ENCODE results near the gene SLAMF6. TPM values are rescaled to one million over a fixed set of nuclear protein-coding genes. Genes with fewer than 3 reads are reported as not detected.

SLAMF6 gene
- total and polyA plus RNA-seq, 10 of the 15 experiments (the other 5 are each of a cell fraction or from before 2014, with no cell fraction given), result 20.5 to 89.6 (median 36.5) TPM

DNA sequence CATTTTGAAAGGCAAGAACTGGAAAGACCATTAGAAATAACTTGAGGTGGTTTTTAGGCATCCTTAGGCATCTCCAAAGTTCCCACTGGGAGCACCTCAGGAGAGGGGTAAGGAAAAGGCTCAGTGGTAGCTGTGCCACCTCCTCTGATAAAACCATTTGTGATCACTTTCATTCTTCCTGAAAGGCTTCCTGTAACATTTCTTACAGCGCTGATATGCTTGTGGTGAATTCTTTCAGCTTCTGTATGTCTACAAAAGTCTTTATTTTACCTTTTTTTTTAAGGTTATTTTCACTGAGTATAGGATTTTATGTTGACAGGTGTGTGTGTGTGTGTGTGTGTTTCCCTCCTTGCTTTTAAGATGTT is 67.9 kb downstream of the SLAMF6 start:
- H4K20me1 ChIP-seq (ENCODE audit: control insufficient read depth, insufficient read depth), result no peaks in the 10 kb centered on the region
- H3K27me3 ChIP-seq (replicated peaks in 1 of 2; ENCODE audit: control insufficient read depth in 2 of 2, insufficient read depth in 2 of 2, low read length in 1 of 2), result no peaks in the 10 kb centered on the region
- H3K9ac ChIP-seq (ENCODE audit: control insufficient read depth, insufficient read depth, low read length), result no peak overlapping the region
- no peaks in the 10 kb centered on the region; the same call in 2 of the 3 replicates for H3K9me3 ChIP-seq (replicated peaks; ENCODE audit: control insufficient read depth, insufficient read depth, low read length)
- peak overlapping the region; percentile 58; the same call in 1 of the 2 replicates for H3K4me2 ChIP-seq (ENCODE audit: control insufficient read depth, insufficient read depth)
- no peaks in the 10 kb centered on the region for H3K79me2 ChIP-seq (ENCODE audit: control insufficient read depth, insufficient read depth, low read length)
- TF ChIP-seq SKIL (IDR thresholded peaks at IDR 0.05; ENCODE audit: low read depth, poor library complexity, severe bottlenecking) (no peak), EED (IDR thresholded peaks at IDR 0.05; ENCODE audit: low read depth) (peak; percentile 53; the same call in 1 of the 2 replicates), IKZF2 (IDR thresholded peaks at IDR 0.05) (peak in 1 of 2 experiments; percentile 32; a peak in 1 of 4 replicates), NR2F1 (conservative IDR thresholded peaks at IDR 0.05) (no peak), MTA3 (IDR thresholded peaks at IDR 0.05; ENCODE audit: borderline replicate concordance, low read length) (peak; percentile 36)
- CTCF ChIA-PET, result interaction anchor here (0.7 to 1.0 kb wide), 2 partner anchors 14 to 231 kb away, joined by 3 read pairs; no protein-coding TSS in a partner anchor
- H3K36me3 ChIP-seq (ENCODE audit: control insufficient read depth in 2 of 2, insufficient read depth in 2 of 2, low read length in 1 of 2), result no peaks in the 10 kb centered on the region
- in situ Hi-C loops (cut with MboI), result no loop called here
- peak overlapping the region; percentile 22; the same call in 1 of the 2 replicates for H2AFZ ChIP-seq (ENCODE audit: control insufficient read depth, low read depth, low read length)
- DNase-seq (ENCODE audit: low read depth, low spot score), result no peak
- H3K4me1 ChIP-seq (ENCODE audit: control insufficient read depth, insufficient read depth, low read length), result peaks cover 55% of the 10 kb centered on the region
- peak overlapping the region; percentile 62 for H3K27ac ChIP-seq (ENCODE audit: control insufficient read depth, insufficient read depth)
- RAD21 ChIA-PET (ENCODE audit: unreplicated experiment), result interaction anchor here (1.1 to 3.3 kb wide), 3 partner anchors 25 to 152 kb away, joined by 4 to 18 read pairs (median 10); no protein-coding TSS in a partner anchor
- 0% methylated on average over 1 of the region's 1 CpG for WGBS (ENCODE audit: insufficient coverage, insufficient replicate concordance, low lambda C conversion rate, missing lambda C conversion rate)
- no peak for ATAC-seq
- FAIRE-seq, result no peak
- POLR2A ChIA-PET, result interaction anchor here (0.7 to 3.0 kb wide), 5 partner anchors 10 to 28 kb away, joined by 3 to 8 read pairs (median 4); no protein-coding TSS in a partner anchor
- SMC1A ChIA-PET (ENCODE audit: uncharacterized antibody, unreplicated experiment), result interaction anchor here (0.7 to 4.5 kb wide), 10 partner anchors 10 to 90 kb away, joined by 3 to 68 read pairs (median 4); no protein-coding TSS in a partner anchor
- intact Hi-C loops (cut with micrococcal nuclease; ENCODE audit: unreplicated experiment), result no loop called here
- no TSS peak for BruUV-seq (replicated peaks)
- no peak overlapping the region for H3K4me3 ChIP-seq
